K562 (cell line): ENCODE results near the gene RFPL2. TPM values are rescaled to one million over a fixed set of nuclear protein-coding genes. Genes with fewer than 3 reads are reported as not detected.

Source experiments
- ATAC-seq: fragments of 200-7000 bp; cut with Tn5 transposase; 3 replicates; pipeline ENCODE4 v1.9.1; 2020; ENCODE audit warnings: moderate library complexity
- BruUV-seq: library from RNA; stranded (reverse); fragments of 400-500 nt; replicated peaks from 2 replicates; lab custom pipeline; 2021; lab: Mats Ljungman, UMichigan
- CTCF ChIA-PET: fragments of 300-600 bp; formaldehyde crosslinking; extraction: SDS; loops from one replicate; lab custom pipeline; 2021; ENCODE audit warnings: low intra/inter-chr PET ratio; lab: Yijun Ruan, JAX
- POLR2A ChIA-PET: fragments of 300-600, 350-650 bp; sonication (Branson Sonifier 250); formaldehyde crosslinking; extraction: SDS; loops from one replicate; lab custom pipeline; 2021; ENCODE audit warnings: antibody characterized with exemption, inconsistent platforms; lab: Yijun Ruan, JAX
- DNase-seq, 4 experiments: peaks; one replicate each; pipeline versions ENCODE4 v3.0.0 to v3.0.0-alpha.2; 2011 to 2018; ENCODE audit warnings: low spot score in 3 of 4, mixed read lengths in 3 of 4; ENCODE audit errors: extremely low read depth in 1 of 4
- FAIRE-seq: peaks from 2 replicates; lab custom pipeline; 2011; peaks lifted over from hg19 to GRCh38; lab: Jason Lieb, UNC
- H2AFZ ChIP-seq: 2 replicates; pipeline ENCODE4 v1.6.0; 2011; ENCODE audit warnings: low read depth, low read length, control low read depth, inconsistent platforms
- H3K27ac ChIP-seq: fragments of 200-600 bp; 3 replicates; pipeline ENCODE4 v1.8.0; 2011; ENCODE audit warnings: low read depth, mild to moderate bottlenecking, control low read depth, inconsistent platforms, low read length, moderate library complexity, mixed read lengths; ENCODE audit errors: extremely low read depth
- H3K27me3 ChIP-seq, 2 experiments: fragments of 300-600 bp in 1 of 2; 2 replicates in 1 of 2; 3 replicates in 1 of 2; pipeline versions ENCODE4 v1.6.0 to v1.8.0; 2011; ENCODE audit warnings: inconsistent platforms in 2 of 2, low read length in 2 of 2, mild to moderate bottlenecking in 1 of 2, mixed read lengths in 1 of 2, moderate library complexity in 1 of 2; ENCODE audit not compliant: control insufficient read depth in 2 of 2, insufficient read depth in 2 of 2
- H3K36me3 ChIP-seq: fragments of 300-600 bp; 3 replicates; pipeline ENCODE4 v1.8.0; 2011; ENCODE audit warnings: mild to moderate bottlenecking, low read length, inconsistent platforms; ENCODE audit not compliant: control insufficient read depth, insufficient read depth
- H3K4me1 ChIP-seq, 2 experiments: fragments of 200-600 bp in 1 of 2; replicated peaks in 1 of 2; 2 replicates in 1 of 2; 3 replicates in 1 of 2; pipeline versions ENCODE4 v1.5.1 to v1.8.0; 2011; ENCODE audit warnings: inconsistent platforms in 2 of 2, low read length in 2 of 2, mild to moderate bottlenecking in 1 of 2, mixed read lengths in 1 of 2, moderate library complexity in 1 of 2; ENCODE audit not compliant: control insufficient read depth in 2 of 2, insufficient read depth in 2 of 2
- H3K4me2 ChIP-seq: 2 replicates; pipeline ENCODE4 v1.6.1; 2011; ENCODE audit warnings: low read length, control low read depth, inconsistent platforms, mixed read lengths; ENCODE audit not compliant: insufficient read depth
- H3K4me3 ChIP-seq: fragments of 200-600 bp; sonication (generic), shearing (Covaris generic); 2 replicates; pipeline ENCODE4 v1.5.1; 2016; ENCODE audit warnings: control low read depth, inconsistent platforms
- H3K79me2 ChIP-seq: fragments of 200-600 bp; 3 replicates; pipeline ENCODE4 v1.8.0; 2011; ENCODE audit warnings: low read length, inconsistent platforms; ENCODE audit not compliant: control insufficient read depth, insufficient read depth
- H3K9ac ChIP-seq, 2 experiments: 2 replicates each; pipeline versions ENCODE4 v1.6.0 to v1.6.1; 2011; ENCODE audit warnings: low read depth in 2 of 2, low read length in 2 of 2, control low read depth in 1 of 2, inconsistent platforms in 1 of 2, mild to moderate bottlenecking in 1 of 2, mixed read lengths in 1 of 2; ENCODE audit not compliant: insufficient read depth in 1 of 2
- H3K9me1 ChIP-seq: one replicate; pipeline ENCODE4 v1.6.0; 2011; ENCODE audit warnings: inconsistent platforms, mild to moderate bottlenecking, low read length, moderate library complexity; ENCODE audit not compliant: control insufficient read depth, insufficient read depth
- H3K9me3 ChIP-seq: replicated peaks from 2 replicates; pipeline ENCODE4 v1.5.1; 2011; ENCODE audit warnings: low read depth, low read length, inconsistent platforms; ENCODE audit not compliant: control insufficient read depth, insufficient read depth
- H4K20me1 ChIP-seq: replicated peaks from 2 replicates; pipeline ENCODE4 v1.6.1; 2011; ENCODE audit warnings: low read length, inconsistent platforms, mixed read lengths; ENCODE audit not compliant: control insufficient read depth, insufficient read depth
- ATF1 ChIP-seq, 2 experiments: fragments of 450-650 bp in 1 of 2; IDR thresholded peaks; 2 replicates each; pipeline ENCODE4 v1.6.1; 2016; ENCODE audit warnings: missing compliant biosample characterization in 1 of 2, missing genetic modification characterization in 1 of 2
- BHLHE40 ChIP-seq: IDR thresholded peaks from 2 replicates; pipeline ENCODE4 v1.6.1; 2011; ENCODE audit warnings: low read length, improper control_type of control experiment
- CREBBP ChIP-seq: IDR thresholded peaks from one replicate; pipeline ENCODE4 v1.6.1; 2012; ENCODE audit warnings: low read depth, mild to moderate bottlenecking, control low read depth, inconsistent platforms, low read length
- ELF1 ChIP-seq: fragments of 200-800 bp; sonication (Bioruptor generic); IDR thresholded peaks from 2 replicates; pipeline ENCODE4 v1.6.1; 2016; ENCODE audit warnings: missing genetic modification characterization, missing compliant biosample characterization
- HDAC3 ChIP-seq: fragments of 450-650 bp; IDR thresholded peaks from 2 replicates; pipeline ENCODE4 v1.6.1; 2018; ENCODE audit warnings: borderline replicate concordance, mild to moderate bottlenecking, moderate library complexity; ENCODE audit not compliant: partially characterized antibody
- RBFOX2 ChIP-seq: fragments of 200-400 bp; formaldehyde crosslinking; IDR thresholded peaks from 2 replicates; pipeline ENCODE4 v1.6.1; 2017; ENCODE audit warnings: low read depth, mild to moderate bottlenecking, low read length, moderate library complexity
- ZNF175 ChIP-seq: fragments of 200-800 bp; sonication (Bioruptor generic); IDR thresholded peaks from 2 replicates; pipeline ENCODE4 v1.6.1; 2016; ENCODE audit warnings: low read depth, mild to moderate bottlenecking, missing genetic modification characterization, missing compliant biosample characterization
- ZNF586 ChIP-seq: fragments of 450-650 bp; formaldehyde crosslinking; conservative IDR thresholded peaks from 2 replicates; pipeline ENCODE4 v1.4.0; 2020; ENCODE audit warnings: mild to moderate bottlenecking, moderate library complexity
- WGBS: fragments of 100-300 bp; shearing (Covaris generic); methylation state at CpG from one replicate; pipeline ENCODE4 v1.1.6; 2016; ENCODE audit warnings: low coverage, mixed read lengths; ENCODE audit not compliant: insufficient coverage; ENCODE audit errors: missing lambda C conversion rate; 5-methylcytosine and 5-hydroxymethylcytosine counted together
- in situ Hi-C: fragments of 300-500 bp; cut with MboI; formaldehyde crosslinking; loops from 4 replicates; pipeline ENCODE4 v1.15.0; 2018; ENCODE audit warnings: inconsistent platforms, mixed read lengths
- intact Hi-C: fragments of 100-400 bp; cut with micrococcal nuclease; formaldehyde crosslinking; loops from 2 replicates; pipeline ENCODE4 v1.14.2; 2022
- polyA plus RNA-seq, 8 experiments: library from polyadenylated mRNA; depleted of rRNA in 4 of 8; stranded (reverse) in 5 of 8; unstranded in 3 of 8; fragments of >200 nt; fragmentation: Nextera tagmentation in 2 of 8; fragmentation: Illumina TruSeq in 1 of 8; extraction: Ambion mirVana in 2 of 8; extraction: Trizol in 1 of 8; gene quantifications; 2 replicates each; pipeline versions ENCODE4 v1.2.1 to v1.2.3, GENCODE V29; 2011 to 2014; ENCODE audit warnings: inconsistent platforms in 1 of 8, missing spikeins in 1 of 8
- total RNA-seq, 7 experiments: library from RNA; depleted of rRNA in 6 of 7; stranded (reverse); fragments of >200 nt in 6 of 7; fragmentation: Illumina TruSeq in 2 of 7; extraction: Trizol in 2 of 7; gene quantifications; 2 replicates each; pipeline versions ENCODE4 v1.2.1 to v1.2.3, GENCODE V29; 2011 to 2021; ENCODE audit warnings: low replicate concordance in 1 of 7
- TF ChIP-seq, protein P1 (sequence below): fragments of 250-450 bp; sonication (Bioruptor Pico); IDR thresholded peaks from 2 replicates; pipeline ENCODE4 v1.4.0; 2020
- TF ChIP-seq, protein P2 (sequence below), 2 experiments: fragments of 450-650 bp; IDR thresholded peaks; 2 replicates each; pipeline ENCODE4 v1.6.1; 2016

RFPL2 gene
- total and polyA plus RNA-seq, 9 of the 15 experiments (the other 6 are each of a cell fraction or from before 2014, with no cell fraction given) = not detected

DNA sequence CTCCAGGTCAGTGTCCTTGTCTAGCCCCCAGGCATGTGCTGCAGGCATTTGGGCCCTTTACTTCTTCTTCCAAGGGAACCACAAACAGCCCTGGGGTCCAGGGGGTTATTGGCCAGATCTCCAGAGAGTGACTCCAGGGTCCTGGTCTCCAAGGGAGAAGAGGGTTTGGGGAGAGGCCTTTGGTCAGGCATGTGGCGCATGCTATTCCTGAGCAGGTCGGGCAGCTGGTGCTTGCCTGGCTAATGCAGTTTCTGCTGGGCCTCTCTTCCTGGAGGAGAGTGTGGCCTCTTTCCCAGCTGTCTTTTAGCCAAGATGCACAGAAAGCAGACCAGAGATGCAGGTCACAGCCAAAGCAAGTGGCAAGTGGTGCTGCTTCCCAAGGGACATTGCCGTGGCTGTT lies 3.8 kb upstream of the RFPL2 start (continued):
- TF ChIP-seq, protein P1, sequence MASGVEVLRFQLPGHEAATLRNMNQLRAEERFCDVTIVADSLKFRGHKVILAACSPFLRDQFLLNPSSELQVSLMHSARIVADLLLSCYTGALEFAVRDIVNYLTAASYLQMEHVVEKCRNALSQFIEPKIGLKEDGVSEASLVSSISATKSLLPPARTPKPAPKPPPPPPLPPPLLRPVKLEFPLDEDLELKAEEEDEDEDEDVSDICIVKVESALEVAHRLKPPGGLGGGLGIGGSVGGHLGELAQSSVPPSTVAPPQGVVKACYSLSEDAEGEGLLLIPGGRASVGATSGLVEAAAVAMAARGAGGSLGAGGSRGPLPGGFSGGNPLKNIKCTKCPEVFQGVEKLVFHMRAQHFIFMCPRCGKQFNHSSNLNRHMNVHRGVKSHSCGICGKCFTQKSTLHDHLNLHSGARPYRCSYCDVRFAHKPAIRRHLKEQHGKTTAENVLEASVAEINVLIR (CRISPR knock-in tag) = no peak
- no peak for TF ChIP-seq CREBBP
- TF ChIP-seq, all 486 proteins: peak for 0

DNA sequence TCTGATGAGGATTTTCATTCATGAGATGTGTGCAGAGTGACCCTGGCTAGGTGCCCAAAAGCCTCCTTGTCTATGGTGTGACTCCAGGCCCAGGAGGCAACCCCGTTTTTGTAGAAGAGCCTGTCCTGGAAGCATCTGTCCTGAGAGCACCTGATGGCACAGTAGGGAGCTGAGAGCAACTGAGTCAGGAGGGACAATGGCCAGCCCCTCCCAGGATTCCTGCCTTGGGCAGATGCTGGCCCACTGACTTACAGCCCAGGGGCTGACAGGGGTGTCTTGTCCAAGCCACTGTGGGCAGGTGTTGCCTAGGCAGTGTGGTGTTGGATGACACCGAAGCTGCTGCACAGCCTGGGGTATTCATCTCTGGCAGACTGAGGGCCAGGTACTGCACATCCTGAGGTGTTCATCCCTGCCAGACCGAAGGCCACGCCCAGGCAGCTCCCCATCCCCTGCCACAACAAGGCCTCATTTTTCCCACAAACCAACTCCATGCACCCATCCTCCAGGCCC lies 3.2 kb upstream of the RFPL2 start:
- H3K27ac ChIP-seq = no peak overlapping the region
- ChIA-PET CTCF (no interaction called here), POLR2A (no interaction called here)
- intact Hi-C loops = no loop called here
- no peaks in the 10 kb centered on the region for H4K20me1 ChIP-seq
- 0% methylated on average over 2 of the region's 4 CpGs for WGBS
- H3K4me3 ChIP-seq = no peak overlapping the region
- H3K4me2 ChIP-seq = no peak overlapping the region
- no peaks in the 10 kb centered on the region for H3K9me1 ChIP-seq
- H3K9me3 ChIP-seq = no peaks in the 10 kb centered on the region
- DNase-seq (no peak), FAIRE-seq (no peak), ATAC-seq (no peak)
- BruUV-seq = no TSS peak
- no peaks in the 10 kb centered on the region for H3K36me3 ChIP-seq
- peaks cover 0 to 13% of the 10 kb centered on the region in 2 experiments; a peak in 3 of 5 replicates for H3K27me3 ChIP-seq
- H3K79me2 ChIP-seq = no peaks in the 10 kb centered on the region
- peaks cover 0 to 21% of the 10 kb centered on the region in 2 experiments; a peak in 2 of 5 replicates for H3K4me1 ChIP-seq
- no peak overlapping the region for H2AFZ ChIP-seq
- in situ Hi-C loops = no loop called here
- no peak overlapping the region for H3K9ac ChIP-seq
- TF ChIP-seq HDAC3 = no peak
- no peak for TF ChIP-seq ZNF586 (CRISPR knock-in tag)
- no peak for TF ChIP-seq ELF1 (tag)
- TF ChIP-seq ATF1 (CRISPR knock-in tag; IDR thresholded peaks at IDR 0.05) = no peak
- TF ChIP-seq ATF1 (tag; IDR thresholded peaks at IDR 0.05) = no peak
- no peak for TF ChIP-seq BHLHE40
- TF ChIP-seq, protein P2, sequence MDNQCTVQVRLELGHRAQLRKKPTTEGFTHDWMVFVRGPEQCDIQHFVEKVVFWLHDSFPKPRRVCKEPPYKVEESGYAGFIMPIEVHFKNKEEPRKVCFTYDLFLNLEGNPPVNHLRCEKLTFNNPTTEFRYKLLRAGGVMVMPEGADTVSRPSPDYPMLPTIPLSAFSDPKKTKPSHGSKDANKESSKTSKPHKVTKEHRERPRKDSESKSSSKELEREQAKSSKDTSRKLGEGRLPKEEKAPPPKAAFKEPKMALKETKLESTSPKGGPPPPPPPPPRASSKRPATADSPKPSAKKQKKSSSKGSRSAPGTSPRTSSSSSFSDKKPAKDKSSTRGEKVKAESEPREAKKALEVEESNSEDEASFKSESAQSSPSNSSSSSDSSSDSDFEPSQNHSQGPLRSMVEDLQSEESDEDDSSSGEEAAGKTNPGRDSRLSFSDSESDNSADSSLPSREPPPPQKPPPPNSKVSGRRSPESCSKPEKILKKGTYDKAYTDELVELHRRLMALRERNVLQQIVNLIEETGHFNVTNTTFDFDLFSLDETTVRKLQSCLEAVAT (IDR thresholded peaks at IDR 0.05) = no peak
- TF ChIP-seq ZNF175 = no peak
- no peak for TF ChIP-seq RBFOX2
